GM18873 (cell line): ENCODE results near the gene IST1.
"Not testable (repeated sequence)": the region's sequence is repeated elsewhere in the genome, so short reads cannot be mapped to it uniquely, and the experiment has no call there.

Experiments used
- ATAC-seq: cut with Tn5 transposase; IDR thresholded peaks from one replicate; pipeline ENCODE4 v1.9.1; 2021; ENCODE audit warnings: mild to moderate bottlenecking, moderate library complexity, moderate number of reproducible peaks; ENCODE audit not compliant: unreplicated experiment, low FRiP score

The IST1 gene

GRCh38 chr16:71878911-71879310 is 16.4 kb upstream of the IST1 start:
- no peak for ATAC-seq

DNA sequence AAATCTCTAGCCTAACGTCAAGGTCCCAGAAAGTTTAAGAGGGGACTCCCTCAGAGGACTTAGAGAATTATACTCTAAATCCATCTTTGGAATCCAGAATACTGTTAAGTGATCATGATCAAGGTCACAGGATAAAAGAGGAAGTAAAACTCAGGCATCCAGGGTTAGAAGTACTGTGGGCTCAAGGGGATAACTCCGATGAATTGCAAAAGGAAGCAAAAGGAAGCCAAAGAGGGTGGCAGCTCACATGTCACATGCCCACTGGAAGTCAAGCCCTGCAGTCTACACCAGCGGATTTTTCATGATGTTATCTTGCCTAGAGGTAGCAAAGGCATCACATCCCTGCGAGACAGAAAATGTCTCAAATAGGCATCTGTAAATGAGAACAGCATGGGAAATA is 15.2 kb upstream of the IST1 start:
- no peak for ATAC-seq

GRCh38 chr16:71882505-71883167 is 12.7 kb upstream of the IST1 start:
- ATAC-seq = no peak

DNA sequence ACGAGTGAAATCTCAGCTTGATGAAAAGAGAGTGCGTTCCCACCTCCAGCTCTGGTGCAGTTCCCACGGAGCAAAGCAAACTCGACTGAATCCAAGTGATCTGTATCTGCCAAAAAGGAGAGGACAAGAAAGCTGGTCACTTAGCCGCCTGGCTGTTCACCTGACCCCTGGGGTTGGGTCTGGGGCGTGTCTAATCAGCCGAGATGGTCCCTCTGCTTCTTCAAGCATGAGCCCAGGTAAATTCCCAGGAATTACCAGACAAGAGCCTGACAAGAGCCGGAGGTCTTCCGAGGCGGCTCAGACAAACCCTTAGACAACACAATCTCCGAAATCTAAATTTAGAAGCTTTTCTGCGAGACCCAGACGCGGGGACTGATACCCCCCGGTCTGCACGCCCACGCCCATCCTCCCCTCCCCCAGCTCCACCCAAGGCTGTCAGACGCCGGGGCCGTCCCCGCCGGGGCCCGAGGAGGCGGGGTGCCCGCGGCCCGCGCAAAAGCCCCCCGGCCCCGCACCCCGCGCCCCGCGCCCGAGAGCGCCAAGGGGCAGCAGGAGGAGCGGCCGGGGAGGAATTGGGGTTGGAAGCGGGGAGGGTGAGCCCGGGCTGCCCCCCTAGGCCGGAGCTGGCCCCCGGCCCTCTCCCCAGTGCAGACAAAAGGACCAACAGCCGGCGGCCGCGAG is 12.0 kb upstream of the IST1 start:
- peak; percentile 26 for ATAC-seq

- ATAC-seq = peak; percentile 41
These were observed 11.3 kb upstream of the IST1 start, which contains the start of gene ZNF821 for GRCh38 chr16:71883849-71884638. TSS of gene ZNF821 (minus strand) at chr16:71884182. CDS start at chr16:71879946, 4,236 bp downstream.

DNA sequence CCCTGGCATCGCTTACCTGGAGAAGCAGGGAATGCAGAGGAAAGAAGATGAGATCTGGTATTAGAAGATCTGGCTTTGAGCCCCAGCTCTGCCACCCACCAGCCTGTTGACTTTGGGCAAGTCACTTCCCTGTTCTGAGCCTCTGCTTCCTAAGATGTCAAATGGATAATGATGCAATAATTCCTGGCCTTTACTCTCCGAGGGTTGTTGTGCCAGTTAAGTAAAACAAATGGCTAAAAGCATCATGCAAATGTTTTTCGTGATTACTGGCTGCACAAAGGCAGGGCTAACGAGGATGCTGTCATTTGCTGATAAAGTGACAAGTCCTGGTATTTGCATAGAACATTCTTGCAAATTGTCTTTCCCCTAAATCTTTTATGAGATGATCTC is 10.1 kb upstream of the IST1 start:
- no peak for ATAC-seq

DNA sequence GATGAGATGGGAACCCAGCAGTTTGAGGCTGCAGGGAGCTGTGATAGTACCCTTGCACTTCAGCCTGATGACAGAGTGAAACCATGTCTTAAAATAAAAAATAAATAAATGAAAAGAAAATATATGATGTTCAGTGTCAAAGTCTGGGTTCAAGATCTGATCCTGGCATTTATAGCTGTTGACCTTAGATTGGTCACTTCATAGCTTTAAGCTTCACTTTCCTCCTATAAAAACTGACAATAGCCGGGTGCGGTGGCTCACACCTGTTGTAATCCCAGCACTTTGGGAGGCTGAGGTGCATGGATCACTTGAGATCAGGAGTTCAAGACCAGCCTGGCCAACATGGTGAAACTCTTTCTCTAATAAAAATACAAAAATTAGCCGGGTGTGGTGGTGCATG is 6.2 kb upstream of the IST1 start:
- no peak for ATAC-seq

- no peak for ATAC-seq
These were observed 1.5 kb upstream of the IST1 start for GRCh38 chr16:71893888-71894228.

GRCh38 chr16:71894229-71894920 is 956 bp upstream of the IST1 start:
- peak; percentile 12 for ATAC-seq

GRCh38 chr16:71895679-71896365 is 491 bp downstream of the IST1 start:
- ATAC-seq = peak; percentile 19

GRCh38 chr16:71896764-71897368 is 1.5 kb downstream of the IST1 start:
- ATAC-seq = no peak

- no peak for ATAC-seq
These were observed 3.8 kb downstream of the IST1 start for GRCh38 chr16:71899171-71899570.

DNA sequence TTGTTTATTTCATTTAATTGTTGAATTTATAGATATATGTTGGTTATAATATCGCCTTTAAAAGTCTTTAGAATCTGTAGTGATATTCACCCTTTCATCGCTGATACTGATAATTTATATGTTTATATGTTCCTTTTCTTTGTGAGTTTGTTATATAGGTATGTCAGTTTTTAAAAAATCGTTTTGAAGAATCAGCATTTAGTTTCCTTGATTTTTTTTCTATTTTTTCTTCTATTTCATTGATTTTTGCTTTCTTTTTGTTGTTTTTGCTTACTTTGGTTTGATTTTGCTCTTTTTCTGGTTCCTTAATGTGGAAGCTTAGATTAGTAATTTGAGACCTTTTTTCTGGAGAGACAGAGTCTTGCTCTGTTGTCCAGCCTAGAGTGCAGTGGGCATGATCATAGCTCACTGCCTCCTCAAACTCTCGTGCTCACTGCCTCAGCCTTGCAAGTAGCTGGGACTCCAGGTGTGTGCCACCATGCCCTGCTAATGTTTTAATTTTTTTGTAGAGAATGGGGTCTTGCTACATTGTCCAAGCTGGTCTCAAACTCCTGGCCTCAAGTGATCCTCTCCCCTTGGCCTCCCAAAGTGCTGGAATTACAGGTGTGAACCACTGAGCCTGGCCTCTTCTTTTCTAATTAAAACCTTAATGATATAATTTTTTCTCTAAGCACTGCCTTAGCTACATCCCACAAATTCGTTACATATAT is 7.5 kb downstream of the IST1 start:
- ATAC-seq = no peak

DNA sequence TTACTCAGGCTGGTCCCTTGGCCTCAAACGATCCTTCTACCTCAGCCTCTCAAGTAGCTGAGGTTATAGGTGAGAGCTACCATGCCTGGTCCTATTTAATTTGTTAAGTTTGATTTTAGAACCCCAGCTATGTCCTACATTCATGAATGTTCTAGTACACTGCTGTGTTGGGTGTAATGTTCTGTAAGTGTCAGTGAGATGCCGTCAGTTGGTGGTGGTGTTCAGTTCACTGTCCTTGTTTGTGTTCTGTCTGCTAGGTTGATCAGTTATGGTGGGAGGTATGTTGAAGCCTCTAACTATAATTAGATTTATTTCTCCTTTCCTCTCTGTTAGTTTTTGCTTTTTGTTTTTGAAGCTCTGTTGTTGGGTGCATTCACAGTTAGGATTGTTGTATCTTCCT is 8.3 kb downstream of the IST1 start:
- ATAC-seq = no peak

DNA sequence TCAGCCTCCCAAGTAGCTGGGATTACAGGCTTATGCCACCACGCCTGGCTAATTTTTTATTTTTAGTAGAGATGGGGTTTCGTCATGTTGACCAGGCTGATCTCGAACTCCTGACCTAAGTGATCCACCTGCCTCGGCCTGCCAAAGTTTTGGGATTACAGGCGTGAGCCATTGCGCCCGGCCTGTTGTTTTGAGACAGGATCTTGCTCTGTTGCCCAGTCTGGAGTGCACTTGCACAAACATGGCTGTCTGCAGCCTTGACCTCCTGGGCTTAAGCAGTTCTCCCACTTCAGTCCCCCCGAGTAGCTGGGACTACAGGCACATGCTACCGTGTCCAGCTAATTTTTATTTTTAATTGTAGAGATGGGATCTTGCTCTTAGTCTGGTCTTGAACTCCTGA is 8.9 kb downstream of the IST1 start:
- no peak for ATAC-seq

DNA sequence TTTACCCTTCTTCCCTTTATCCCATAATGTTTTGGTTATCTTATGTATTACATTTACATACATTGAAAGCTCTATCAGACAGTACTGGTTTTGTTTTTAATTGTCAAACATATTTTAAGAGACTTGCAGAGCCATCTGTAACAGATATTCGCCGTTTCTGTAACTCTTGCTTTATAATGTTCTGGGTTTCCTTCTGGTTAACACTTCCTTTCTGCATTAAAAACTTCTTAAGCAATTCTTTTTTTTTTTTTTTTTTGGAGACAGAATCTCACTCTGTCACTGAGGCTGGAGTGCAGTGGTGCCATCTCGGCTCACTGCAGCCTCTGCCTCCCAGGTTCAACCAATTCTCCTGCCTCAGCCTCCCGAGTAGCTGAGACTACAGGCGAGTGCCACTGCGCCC is 10.4 kb downstream of the IST1 start:
- not testable (repeated sequence) for ATAC-seq

DNA sequence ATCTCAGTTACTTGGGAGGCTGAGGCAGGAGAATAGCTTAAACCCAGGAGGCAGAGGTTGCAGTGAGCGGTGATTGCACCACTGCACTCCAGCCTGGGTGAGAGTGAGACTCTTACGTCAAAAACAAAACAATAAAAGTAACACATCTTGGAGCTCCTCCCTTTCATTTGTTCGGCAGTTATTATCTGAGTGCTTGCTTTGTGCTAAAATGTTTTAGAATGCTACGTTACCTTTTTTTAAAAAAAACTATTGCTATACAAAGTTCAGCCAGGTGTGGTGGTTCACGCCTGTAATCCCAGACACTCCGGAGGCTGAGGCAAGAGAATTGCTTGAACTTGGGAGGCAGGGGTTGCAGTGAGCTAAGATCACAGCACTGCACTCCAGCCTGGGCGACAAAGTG is 15.8 kb downstream of the IST1 start:
- ATAC-seq = no peak

DNA sequence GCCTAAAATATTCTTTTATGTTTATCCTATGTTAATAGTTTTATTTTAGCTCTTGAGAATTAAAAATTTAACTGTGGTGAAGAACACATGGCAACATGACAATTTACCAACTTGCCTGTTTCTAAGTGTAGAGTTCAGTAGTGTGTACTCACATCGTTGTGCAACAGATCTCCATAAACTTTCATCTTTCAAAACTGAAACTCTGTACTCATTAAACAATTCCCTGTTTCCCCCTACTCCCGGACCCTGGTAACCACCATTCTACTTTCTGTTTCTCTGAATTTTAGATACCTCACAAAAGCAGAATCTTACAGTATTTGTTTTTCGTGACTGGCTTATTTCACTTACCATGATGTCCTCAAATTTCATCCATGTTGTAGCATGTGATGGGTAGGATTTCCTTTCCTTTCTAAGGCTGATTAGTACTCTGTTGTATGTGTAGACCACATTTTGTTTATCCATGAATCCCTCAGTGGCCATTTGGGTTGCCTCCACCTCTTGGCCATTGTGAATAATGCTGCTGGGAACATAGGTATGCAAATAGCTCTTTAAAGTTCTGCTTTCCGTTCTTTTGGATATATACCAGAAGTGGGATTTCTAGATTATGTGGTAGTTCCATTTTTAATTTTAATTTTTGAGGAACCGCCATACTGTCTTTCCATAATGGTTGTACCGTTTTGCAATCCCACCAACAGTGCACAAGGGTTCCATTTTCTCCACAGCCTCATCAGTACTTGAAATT is 17.4 kb downstream of the IST1 start:
- ATAC-seq = no peak

- no peak for ATAC-seq
These were observed 19.5 kb downstream of the IST1 start for GRCh38 chr16:71914802-71915201.
